Smooth muscle cell (in vitro differentiated cells): Measurements from ENCODE around the gene GALK2. TPM values are rescaled to one million over a fixed set of nuclear protein-coding genes. Genes with fewer than 3 reads are reported as not detected.
"Not testable (repeated sequence)": the region's sequence is repeated elsewhere in the genome, so short reads cannot be mapped to it uniquely, and the experiment has no call there.

Source experiments
- DNase-seq: peaks from one replicate; lab custom pipeline; 2025; ENCODE audit not compliant: unreplicated experiment; lab: John Stamatoyannopoulos, UW
- H2AFZ ChIP-seq: fragments of 200-600 bp; sonication (generic); 2 replicates; pipeline ENCODE4 v1.6.0; 2016; ENCODE audit warnings: antibody characterized with exemption, low read depth, mild to moderate bottlenecking
- H3F3A ChIP-seq: fragments of 200-600 bp; sonication (generic); 2 replicates; pipeline ENCODE4 v1.6.0; 2017; ENCODE audit warnings: antibody characterized with exemption, low read depth
- H3K27ac ChIP-seq: fragments of 200-600 bp; sonication (generic); 2 replicates; pipeline ENCODE4 v1.5.1; 2016; ENCODE audit warnings: low read depth, mild to moderate bottlenecking
- H3K27me3 ChIP-seq: fragments of 200-600 bp; sonication (generic); 2 replicates; pipeline ENCODE4 v1.6.1; 2016; ENCODE audit warnings: low read depth, mild to moderate bottlenecking
- H3K36me3 ChIP-seq: fragments of 200-600 bp; sonication (generic); 2 replicates; pipeline ENCODE4 v1.5.1; 2016; ENCODE audit warnings: low read depth
- H3K4me1 ChIP-seq: fragments of 200-600 bp; sonication (generic); 2 replicates; pipeline ENCODE4 v1.5.1; 2016; ENCODE audit warnings: low read depth
- H3K4me2 ChIP-seq: fragments of 200-600 bp; sonication (generic); 2 replicates; pipeline ENCODE4 v1.6.0; 2016; ENCODE audit warnings: mild to moderate bottlenecking
- H3K4me3 ChIP-seq: fragments of 200-600 bp; sonication (generic); 2 replicates; pipeline ENCODE4 v1.5.1; 2016; ENCODE audit warnings: mild to moderate bottlenecking
- H3K79me2 ChIP-seq: fragments of 200-600 bp; sonication (generic); 2 replicates; pipeline ENCODE4 v1.6.0; 2016; ENCODE audit warnings: low read depth, mild to moderate bottlenecking
- H3K9ac ChIP-seq: fragments of 200-600 bp; sonication (generic); 2 replicates; pipeline ENCODE4 v1.6.0; 2016; ENCODE audit warnings: low read depth
- H3K9me3 ChIP-seq: fragments of 200-600 bp; sonication (generic); replicated peaks from 2 replicates; pipeline ENCODE4 v1.5.1; 2016; ENCODE audit warnings: low read depth
- H4K20me1 ChIP-seq: fragments of 200-600 bp; sonication (generic); 2 replicates; pipeline ENCODE4 v1.6.0; 2016; ENCODE audit warnings: low read depth
- WGBS: methylation state at CpG from one replicate; pipeline ENCODE4 v1.1.7; 2016; ENCODE audit warnings: low lambda C conversion rate; 5-methylcytosine and 5-hydroxymethylcytosine counted together
- polyA plus RNA-seq: library from polyadenylated mRNA; unstranded; fragments of >200 nt; fragmentation: Nextera tagmentation; extraction: Ambion mirVana; gene quantifications from 2 replicates; pipeline ENCODE4 v1.2.1, GENCODE V29; 2016
- total RNA-seq: library from RNA; depleted of rRNA; stranded (reverse); fragments of >200 nt; gene quantifications from 2 replicates; pipeline ENCODE4 v1.2.3, GENCODE V29; 2014
- TF ChIP-seq, protein P1 (sequence below): fragments of 200-600 bp; sonication (generic); IDR thresholded peaks from 2 replicates; pipeline ENCODE4 v1.5.1; 2017; ENCODE audit warnings: borderline replicate concordance, mild to moderate bottlenecking, antibody characterized with exemption; ENCODE audit not compliant: insufficient read depth, poor library complexity, severe bottlenecking

Gene GALK2
- total and polyA plus RNA-seq, 2 experiments from 2014 or later: 24.4 to 33.4 TPM

DNA sequence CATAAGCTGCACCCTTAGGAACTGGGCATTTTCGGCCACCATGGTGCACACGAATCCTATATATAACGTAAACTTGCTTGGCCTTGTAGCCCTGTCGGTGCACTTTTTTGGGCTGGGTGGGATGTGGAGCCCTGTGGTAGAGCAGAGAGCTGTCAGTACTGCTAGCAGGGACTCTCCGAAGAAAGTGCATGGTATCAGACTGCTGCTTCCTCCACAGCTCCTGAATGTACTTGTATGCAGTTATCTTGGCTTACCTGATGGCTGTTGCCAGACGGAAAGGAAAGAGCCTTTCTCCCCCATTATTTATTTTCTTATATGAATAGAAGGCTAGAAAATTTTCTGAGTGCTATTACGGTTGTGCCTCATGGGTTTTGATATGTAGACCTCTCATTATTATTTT is 8.4 kb downstream of the GALK2 start:
- Histone ChIP-seq H3K9me3 (no peaks in the 10 kb centered on the region), H3K27ac (no peak overlapping the region), H3K9ac (no peak overlapping the region), H3K36me3 (no peaks in the 10 kb centered on the region), H3K79me2 (peaks cover 25% of the 10 kb centered on the region), H3K27me3 (no peaks in the 10 kb centered on the region), H3F3A (no peaks in the 10 kb centered on the region), H2AFZ (no peak overlapping the region), H3K4me3 (no peak overlapping the region), H3K4me2 (no peak overlapping the region), H3K4me1 (no peaks in the 10 kb centered on the region), H4K20me1 (peaks cover 7% of the 10 kb centered on the region)
- 86% methylated on average over 7 of the region's 7 CpGs for WGBS
- TF ChIP-seq, protein P1, sequence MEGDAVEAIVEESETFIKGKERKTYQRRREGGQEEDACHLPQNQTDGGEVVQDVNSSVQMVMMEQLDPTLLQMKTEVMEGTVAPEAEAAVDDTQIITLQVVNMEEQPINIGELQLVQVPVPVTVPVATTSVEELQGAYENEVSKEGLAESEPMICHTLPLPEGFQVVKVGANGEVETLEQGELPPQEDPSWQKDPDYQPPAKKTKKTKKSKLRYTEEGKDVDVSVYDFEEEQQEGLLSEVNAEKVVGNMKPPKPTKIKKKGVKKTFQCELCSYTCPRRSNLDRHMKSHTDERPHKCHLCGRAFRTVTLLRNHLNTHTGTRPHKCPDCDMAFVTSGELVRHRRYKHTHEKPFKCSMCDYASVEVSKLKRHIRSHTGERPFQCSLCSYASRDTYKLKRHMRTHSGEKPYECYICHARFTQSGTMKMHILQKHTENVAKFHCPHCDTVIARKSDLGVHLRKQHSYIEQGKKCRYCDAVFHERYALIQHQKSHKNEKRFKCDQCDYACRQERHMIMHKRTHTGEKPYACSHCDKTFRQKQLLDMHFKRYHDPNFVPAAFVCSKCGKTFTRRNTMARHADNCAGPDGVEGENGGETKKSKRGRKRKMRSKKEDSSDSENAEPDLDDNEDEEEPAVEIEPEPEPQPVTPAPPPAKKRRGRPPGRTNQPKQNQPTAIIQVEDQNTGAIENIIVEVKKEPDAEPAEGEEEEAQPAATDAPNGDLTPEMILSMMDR: no peak
- no peak for DNase-seq

DNA sequence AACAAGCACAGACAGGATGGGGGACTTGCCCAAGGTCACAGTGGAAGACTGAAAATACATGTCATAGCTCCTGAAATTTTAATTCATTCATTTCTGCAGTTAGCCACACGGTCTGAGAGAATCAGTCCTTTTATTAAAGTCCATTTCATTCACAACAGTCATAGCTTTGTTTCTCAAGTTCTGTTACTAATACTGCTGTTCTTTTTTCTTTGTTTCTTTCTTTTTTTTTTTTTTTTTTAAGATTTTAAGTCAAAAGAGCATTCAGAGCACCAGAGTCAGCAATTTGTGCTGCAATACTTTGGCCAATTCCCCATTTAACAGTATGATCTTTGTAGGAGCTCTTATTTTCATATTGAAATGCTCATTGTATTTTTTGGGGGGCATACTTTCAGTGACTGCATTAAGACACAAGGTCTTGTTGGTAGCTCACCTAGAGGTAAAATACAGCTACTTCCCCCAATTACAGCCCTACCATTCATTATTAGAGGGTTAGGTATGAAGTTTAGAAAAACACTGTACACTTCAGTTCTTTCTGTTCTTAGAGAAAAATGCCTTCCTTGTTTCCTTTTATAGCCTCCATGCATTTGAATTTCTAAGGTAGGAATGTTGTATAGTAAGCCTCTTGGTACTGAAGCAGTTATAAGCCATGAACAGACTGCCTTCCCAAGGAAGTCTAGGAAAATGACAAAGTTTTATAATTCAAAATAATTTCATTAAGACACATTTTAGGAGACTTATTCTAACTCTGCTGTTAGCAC is 9.6 kb downstream of the GALK2 start:
- H2AFZ ChIP-seq: no peak overlapping the region
- no peak overlapping the region for H3K27ac ChIP-seq
- no peak overlapping the region for H3K4me2 ChIP-seq
- TF ChIP-seq, protein P1: no peak
- WGBS: 97% methylated on average over 1 of the region's 1 CpG
- H3K9ac ChIP-seq: no peak overlapping the region
- no peaks in the 10 kb centered on the region for H3K36me3 ChIP-seq
- H3K4me3 ChIP-seq: no peak overlapping the region
- H3F3A ChIP-seq: no peaks in the 10 kb centered on the region
- DNase-seq: no peak
- H3K79me2 ChIP-seq: peaks cover 19% of the 10 kb centered on the region
- H3K27me3 ChIP-seq: no peaks in the 10 kb centered on the region
- H4K20me1 ChIP-seq: peaks cover 7% of the 10 kb centered on the region
- H3K9me3 ChIP-seq: no peaks in the 10 kb centered on the region
- no peaks in the 10 kb centered on the region for H3K4me1 ChIP-seq

DNA sequence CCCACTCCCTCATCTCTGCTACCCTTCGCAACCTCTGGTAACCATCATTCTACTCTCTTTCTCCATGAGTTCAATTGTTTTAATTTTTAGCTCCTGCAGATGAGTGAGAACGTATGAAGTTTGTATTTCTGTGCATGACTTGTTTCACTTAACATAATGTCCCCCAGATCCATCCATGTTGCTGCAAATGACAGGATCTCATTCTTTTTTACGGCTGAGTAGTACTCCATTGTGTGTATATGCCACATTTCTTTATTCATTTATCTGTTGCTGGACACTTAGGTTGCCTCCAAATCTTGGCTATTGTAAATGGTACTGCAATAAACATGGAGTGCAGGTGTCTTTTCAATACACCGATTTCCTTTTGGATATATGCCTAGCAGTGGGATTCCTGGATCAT is 12.1 kb downstream of the GALK2 start:
- 96% methylated on average over 4 of the region's 4 CpGs for WGBS
- Histone ChIP-seq H3K36me3 (no peaks in the 10 kb centered on the region), H3K79me2 (peaks cover 23% of the 10 kb centered on the region), H3K9me3 (no peaks in the 10 kb centered on the region), H2AFZ (no peak overlapping the region), H3K4me2 (no peak overlapping the region), H3F3A (no peaks in the 10 kb centered on the region), H3K27me3 (no peaks in the 10 kb centered on the region), H3K27ac (no peak overlapping the region), H4K20me1 (peaks cover 22% of the 10 kb centered on the region), H3K4me3 (no peak overlapping the region), H3K4me1 (no peaks in the 10 kb centered on the region), H3K9ac (no peak overlapping the region)
- TF ChIP-seq, protein P1: no peak
- no peak for DNase-seq

DNA sequence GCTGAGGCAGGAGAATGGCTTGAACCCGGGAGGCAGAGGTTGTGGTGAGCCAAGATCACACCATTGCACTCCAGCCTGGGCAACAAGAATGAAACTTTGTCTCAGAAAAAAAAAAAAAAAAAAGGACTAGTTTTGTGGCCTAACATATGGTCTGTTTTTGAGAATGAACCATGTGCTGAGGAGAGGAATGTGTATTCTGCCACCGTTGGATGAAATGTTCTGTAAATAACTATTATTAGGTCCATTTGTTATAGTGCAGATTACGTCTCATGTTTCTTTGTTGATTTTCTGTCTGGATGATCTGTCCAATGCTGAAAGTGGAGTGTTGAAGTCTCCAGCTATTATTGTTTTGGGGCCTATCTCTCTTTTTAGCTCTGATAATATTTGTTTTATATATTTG is 13.7 kb downstream of the GALK2 start:
- Histone ChIP-seq H4K20me1 (peaks cover 33% of the 10 kb centered on the region), H3K79me2 (peaks cover 22% of the 10 kb centered on the region)
- H3K9ac ChIP-seq, H3K27ac ChIP-seq, H3K27me3 ChIP-seq, H3K36me3 ChIP-seq, DNase-seq, H3K4me2 ChIP-seq, H3F3A ChIP-seq, H3K4me3 ChIP-seq, H3K9me3 ChIP-seq, H2AFZ ChIP-seq, H3K4me1 ChIP-seq: not testable (repeated sequence)
- 92% methylated on average over 3 of the region's 3 CpGs for WGBS
